Prostate gland (tissue), 2 donors: Measurements from ENCODE around the gene PRELID1. TPM values are rescaled to one million over a fixed set of nuclear protein-coding genes. Genes with fewer than 3 reads are reported as not detected.
"Not testable (repeated sequence)": the region's sequence is repeated elsewhere in the genome, so short reads cannot be mapped to it uniquely, and the experiment has no call there.

ENCODE experiments used
- DNase-seq: peaks from one replicate; pipeline ENCODE4 v3.0.0-alpha.2; 2019; ENCODE audit warnings: low spot score
- H3K27ac ChIP-seq, 2 donors: fragments of 200-600 bp; sonication (generic); 2 replicates each; pipeline ENCODE4 v1.5.1; 2017 to 2019
- H3K27me3 ChIP-seq: fragments of 200-600 bp; sonication (generic); replicated peaks from 2 replicates; pipeline ENCODE4 v1.5.1; 2019; ENCODE audit not compliant: insufficient read depth
- H3K36me3 ChIP-seq, 2 donors: fragments of 200-600 bp; sonication (generic); 1 replicate in 1 of 2; 2 replicates in 1 of 2; pipeline versions ENCODE4 v1.5.1 to v1.8.1; 2017 to 2019
- H3K4me1 ChIP-seq: fragments of 200-600 bp; sonication (generic); replicated peaks from 2 replicates; pipeline ENCODE4 v1.5.1; 2019
- H3K4me3 ChIP-seq, 2 donors: fragments of 200-600 bp; sonication (generic); 2 replicates each; pipeline ENCODE4 v1.5.1; 2017 to 2019
- H3K9me3 ChIP-seq: fragments of 200-600 bp; sonication (generic); 2 replicates; pipeline ENCODE4 v1.5.1; 2017
- CTCF ChIP-seq, 4 experiments: fragments of 200-600 bp in 2 of 4; fragments of 450-650 bp in 2 of 4; sonication (generic) in 2 of 4; IDR thresholded peaks; 1 replicate in 3 of 4; 2 replicates in 1 of 4; pipeline ENCODE4 v1.5.1; 2016 to 2019; ENCODE audit warnings: antibody characterized with exemption in 4 of 4, mild to moderate bottlenecking in 2 of 4, moderate library complexity in 2 of 4
- POLR2A ChIP-seq: fragments of 450-650 bp; IDR thresholded peaks from one replicate; pipeline ENCODE4 v1.6.1; 2016; ENCODE audit warnings: antibody characterized with exemption, mild to moderate bottlenecking
- POLR2AphosphoS5 ChIP-seq: sonication (generic); formaldehyde crosslinking; IDR thresholded peaks from one replicate; pipeline ENCODE4 v1.6.1; 2017; ENCODE audit warnings: antibody characterized with exemption
- WGBS: methylation state at CpG from one replicate; pipeline ENCODE4 v1.1.5; 2018; 5-methylcytosine and 5-hydroxymethylcytosine counted together
- intact Hi-C: fragments of 100-400 bp; cut with DNase I; formaldehyde crosslinking; loops from one replicate; pipeline ENCODE4 v1.14.2; 2022
- total RNA-seq, 2 donors: library from RNA; depleted of rRNA; stranded (reverse); fragments of >200 nt; gene quantifications; one replicate each; pipeline ENCODE4 v1.1.0, GENCODE V29; 2016

PRELID1 gene
- total RNA-seq, 2 donors from 2014 or later, result 76.5 to 95.8 TPM

GRCh38 chr5:177338251-177339106 is 34.9 kb downstream of the PRELID1 start:
- no peaks in the 10 kb centered on the region for H3K27me3 ChIP-seq
- no peak for DNase-seq
- peaks cover 6 to 19% of the 10 kb centered on the region in 2 donors for H3K36me3 ChIP-seq
- no peaks in the 10 kb centered on the region for H3K4me1 ChIP-seq
- H3K27ac ChIP-seq, result no peak overlapping the region
- TF ChIP-seq POLR2A (no peak), CTCF (IDR thresholded peaks at IDR 0.05) (no peak), POLR2AphosphoS5 (no peak)
- H3K9me3 ChIP-seq, result no peaks in the 10 kb centered on the region
- WGBS, result 84% methylated on average over 22 of the region's 22 CpGs
- intact Hi-C loops, result no loop called here
- H3K4me3 ChIP-seq, result no peak overlapping the region

- WGBS, result 69% methylated on average over 11 of the region's 11 CpGs
- Histone ChIP-seq H3K27ac (no peak overlapping the region), H3K36me3 (peaks cover 3 to 12% of the 10 kb centered on the region in 2 donors), H3K9me3 (no peaks in the 10 kb centered on the region), H3K4me1 (no peaks in the 10 kb centered on the region), H3K4me3 (no peak overlapping the region), H3K27me3 (no peaks in the 10 kb centered on the region)
- no peak for TF ChIP-seq POLR2A
- TF ChIP-seq CTCF (IDR thresholded peaks at IDR 0.05), result no peak
- no peak for TF ChIP-seq POLR2AphosphoS5
- DNase-seq, result no peak
- intact Hi-C loops, result no loop called here
Observed at GRCh38 chr5:177339107-177339638, 35.6 kb downstream of the PRELID1 start.

- H3K9me3 ChIP-seq, H3K4me1 ChIP-seq, H3K27me3 ChIP-seq, H3K27ac ChIP-seq, intact Hi-C loops, H3K36me3 ChIP-seq, DNase-seq, H3K4me3 ChIP-seq: not testable (repeated sequence)
- WGBS, result 95% methylated on average over 14 of the region's 14 CpGs
Observed at GRCh38 chr5:177343000-177343399, 39.4 kb downstream of the PRELID1 start.

- H3K9me3 ChIP-seq, result no peaks in the 10 kb centered on the region
- no peaks in the 10 kb centered on the region for H3K36me3 ChIP-seq
- no peaks in the 10 kb centered on the region for H3K27me3 ChIP-seq
- intact Hi-C loops, result no loop called here
- DNase-seq, result no peak
- no peak overlapping the region for H3K4me3 ChIP-seq
- no peaks in the 10 kb centered on the region for H3K4me1 ChIP-seq
- WGBS, result 92% methylated on average over 6 of the region's 6 CpGs
- no peak overlapping the region for H3K27ac ChIP-seq
- TF ChIP-seq CTCF (IDR thresholded peaks at IDR 0.05) (no peak), POLR2AphosphoS5 (no peak), POLR2A (no peak)
Observed at GRCh38 chr5:177343777-177344176, 40.2 kb downstream of the PRELID1 start.

- Histone ChIP-seq H3K4me3 (no peak overlapping the region), H3K4me1 (peaks cover 7% of the 10 kb centered on the region), H3K27ac (no peak overlapping the region), H3K36me3 (no peaks in the 10 kb centered on the region), H3K27me3 (no peaks in the 10 kb centered on the region), H3K9me3 (no peaks in the 10 kb centered on the region)
- 94% methylated on average over 6 of the region's 6 CpGs for WGBS
- intact Hi-C loops, result no loop called here
- DNase-seq, result no peak
- TF ChIP-seq POLR2A (no peak), POLR2AphosphoS5 (no peak), CTCF (IDR thresholded peaks at IDR 0.05) (no peak)
Observed at GRCh38 chr5:177344891-177345290, 41.3 kb downstream of the PRELID1 start.
